Heart left ventricle (tissue), 13 donors: Measurements from ENCODE around the gene UGT1A10.

ENCODE experiments used
- CTCF ChIP-seq, 12 donors: fragments of 200-600 bp; sonication (generic) in 4 of 12; IDR thresholded peaks; one replicate each; pipeline versions ENCODE4 v1.5.0 to v1.8.0; 2018 to 2022; ENCODE audit warnings: antibody characterized with exemption in 12 of 12, mild to moderate bottlenecking in 5 of 12
- POLR2A ChIP-seq, 2 donors: fragments of 450-650 bp; IDR thresholded peaks; one replicate each; pipeline ENCODE4 v1.6.1; 2017; ENCODE audit warnings: antibody characterized with exemption in 2 of 2, mild to moderate bottlenecking in 2 of 2, moderate library complexity in 2 of 2
- donor health status: ischemic (EF 13 %, LVEDD 7.1; RV severe dilation, severe dysfunction).
- donor health status: DM: no; HTN: yes; CAD: no.
- donor health status: DM: no; HTN: no; CAD: no.
- donor health status: ischemic (EF 25% LVEDD 6.9; RV normal size, moderate dysfunction).
- donor health status: ischemic (EF 25% LVEDD 5.7; RV mildly dilated, moderate dysfunction).
- donor health status: ischemic (EF 35%, LVEDD 5.7; RV mildly dilated, moderate dysfunction).
- donor health status: nonischemic (EF 11% LVEDD 7.7; RV severe dilation, severe dysfunction).
- donor health status: DM: yes; HTN: yes; CAD: no.
- donor health status: PGD.
- donor health status: ischemic (EF 29% LVEDD 5.4; RV normal size, mild dysfunction).
- donor health status: nonischemic (EF 23%, LVEDD 6.1; RV moderate dilation, normal function).

GRCh38 chr2:233743464-233744259, 107.4 kb downstream of the UGT1A10 start:
- TF ChIP-seq CTCF (IDR thresholded peaks at IDR 0.05) (no peak), POLR2A (IDR thresholded peaks at IDR 0.05) (no peak)
